K562 (cell line): ENCODE results near the gene BFSP2. TPM values are rescaled to one million over a fixed set of nuclear protein-coding genes. Genes with fewer than 3 reads are reported as not detected.
A peak's percentile ranks its signal among the peaks of the same experiment; 100 is the strongest.

Source experiments
- ATAC-seq: fragments of 200-7000 bp; cut with Tn5 transposase; 3 replicates; pipeline ENCODE4 v1.9.1; 2020; ENCODE audit warnings: moderate library complexity
- BruUV-seq: library from RNA; stranded (reverse); fragments of 400-500 nt; replicated peaks from 2 replicates; lab custom pipeline; 2021; lab: Mats Ljungman, UMichigan
- CTCF ChIA-PET: fragments of 300-600 bp; formaldehyde crosslinking; extraction: SDS; loops from one replicate; lab custom pipeline; 2021; ENCODE audit warnings: low intra/inter-chr PET ratio; lab: Yijun Ruan, JAX
- POLR2A ChIA-PET: fragments of 300-600, 350-650 bp; sonication (Branson Sonifier 250); formaldehyde crosslinking; extraction: SDS; loops from one replicate; lab custom pipeline; 2021; ENCODE audit warnings: antibody characterized with exemption, inconsistent platforms; lab: Yijun Ruan, JAX
- DNase-seq, 4 experiments: peaks; one replicate each; pipeline versions ENCODE4 v3.0.0 to v3.0.0-alpha.2; 2011 to 2018; ENCODE audit warnings: low spot score in 3 of 4, mixed read lengths in 3 of 4; ENCODE audit errors: extremely low read depth in 1 of 4
- FAIRE-seq: peaks from 2 replicates; lab custom pipeline; 2011; peaks lifted over from hg19 to GRCh38; lab: Jason Lieb, UNC
- H2AFZ ChIP-seq: 2 replicates; pipeline ENCODE4 v1.6.0; 2011; ENCODE audit warnings: low read depth, low read length, control low read depth, inconsistent platforms
- H3K27ac ChIP-seq: fragments of 200-600 bp; 3 replicates; pipeline ENCODE4 v1.8.0; 2011; ENCODE audit warnings: low read depth, mild to moderate bottlenecking, control low read depth, inconsistent platforms, low read length, moderate library complexity, mixed read lengths; ENCODE audit errors: extremely low read depth
- H3K27me3 ChIP-seq, 2 experiments: fragments of 300-600 bp in 1 of 2; 2 replicates in 1 of 2; 3 replicates in 1 of 2; pipeline versions ENCODE4 v1.6.0 to v1.8.0; 2011; ENCODE audit warnings: inconsistent platforms in 2 of 2, low read length in 2 of 2, mild to moderate bottlenecking in 1 of 2, mixed read lengths in 1 of 2, moderate library complexity in 1 of 2; ENCODE audit not compliant: control insufficient read depth in 2 of 2, insufficient read depth in 2 of 2
- H3K36me3 ChIP-seq: fragments of 300-600 bp; 3 replicates; pipeline ENCODE4 v1.8.0; 2011; ENCODE audit warnings: mild to moderate bottlenecking, low read length, inconsistent platforms; ENCODE audit not compliant: control insufficient read depth, insufficient read depth
- H3K4me1 ChIP-seq, 2 experiments: fragments of 200-600 bp in 1 of 2; replicated peaks in 1 of 2; 2 replicates in 1 of 2; 3 replicates in 1 of 2; pipeline versions ENCODE4 v1.5.1 to v1.8.0; 2011; ENCODE audit warnings: inconsistent platforms in 2 of 2, low read length in 2 of 2, mild to moderate bottlenecking in 1 of 2, mixed read lengths in 1 of 2, moderate library complexity in 1 of 2; ENCODE audit not compliant: control insufficient read depth in 2 of 2, insufficient read depth in 2 of 2
- H3K4me2 ChIP-seq: 2 replicates; pipeline ENCODE4 v1.6.1; 2011; ENCODE audit warnings: low read length, control low read depth, inconsistent platforms, mixed read lengths; ENCODE audit not compliant: insufficient read depth
- H3K4me3 ChIP-seq: fragments of 200-600 bp; sonication (generic), shearing (Covaris generic); 2 replicates; pipeline ENCODE4 v1.5.1; 2016; ENCODE audit warnings: control low read depth, inconsistent platforms
- H3K79me2 ChIP-seq: fragments of 200-600 bp; 3 replicates; pipeline ENCODE4 v1.8.0; 2011; ENCODE audit warnings: low read length, inconsistent platforms; ENCODE audit not compliant: control insufficient read depth, insufficient read depth
- H3K9ac ChIP-seq, 2 experiments: 2 replicates each; pipeline versions ENCODE4 v1.6.0 to v1.6.1; 2011; ENCODE audit warnings: low read depth in 2 of 2, low read length in 2 of 2, control low read depth in 1 of 2, inconsistent platforms in 1 of 2, mild to moderate bottlenecking in 1 of 2, mixed read lengths in 1 of 2; ENCODE audit not compliant: insufficient read depth in 1 of 2
- H3K9me1 ChIP-seq: one replicate; pipeline ENCODE4 v1.6.0; 2011; ENCODE audit warnings: inconsistent platforms, mild to moderate bottlenecking, low read length, moderate library complexity; ENCODE audit not compliant: control insufficient read depth, insufficient read depth
- H3K9me3 ChIP-seq: replicated peaks from 2 replicates; pipeline ENCODE4 v1.5.1; 2011; ENCODE audit warnings: low read depth, low read length, inconsistent platforms; ENCODE audit not compliant: control insufficient read depth, insufficient read depth
- H4K20me1 ChIP-seq: replicated peaks from 2 replicates; pipeline ENCODE4 v1.6.1; 2011; ENCODE audit warnings: low read length, inconsistent platforms, mixed read lengths; ENCODE audit not compliant: control insufficient read depth, insufficient read depth
- C11orf30 ChIP-seq: fragments of 450-650 bp; IDR thresholded peaks from 2 replicates; pipeline ENCODE4 v1.6.1; 2016; ENCODE audit warnings: low read depth, mild to moderate bottlenecking
- CEBPB ChIP-seq: fragments of 450-650 bp; IDR thresholded peaks from 2 replicates; pipeline ENCODE4 v1.6.1; 2016; ENCODE audit warnings: missing genetic modification characterization, missing compliant biosample characterization
- HNRNPUL1 ChIP-seq: fragments of 200-400 bp; formaldehyde crosslinking; IDR thresholded peaks from 2 replicates; pipeline ENCODE4 v1.6.1; 2017; ENCODE audit warnings: low read length
- MAFK ChIP-seq: IDR thresholded peaks from 2 replicates; pipeline ENCODE4 v1.6.1; 2011; ENCODE audit warnings: low read length, improper control_type of control experiment
- PURB ChIP-seq: sonication (generic); formaldehyde crosslinking; IDR thresholded peaks from 2 replicates; pipeline ENCODE4 v1.9.0; 2021; ENCODE audit warnings: low read depth, mild to moderate bottlenecking, missing genetic modification reagents
- SMARCE1 ChIP-seq: fragments of 450-650 bp; IDR thresholded peaks from 2 replicates; pipeline ENCODE4 v1.7.1; 2016; ENCODE audit warnings: mild to moderate bottlenecking
- ZNF316 ChIP-seq: fragments of 450-650 bp; IDR thresholded peaks from 2 replicates; pipeline ENCODE4 v1.6.1; 2016
- WGBS: fragments of 100-300 bp; shearing (Covaris generic); methylation state at CpG from one replicate; pipeline ENCODE4 v1.1.6; 2016; ENCODE audit warnings: low coverage, mixed read lengths; ENCODE audit not compliant: insufficient coverage; ENCODE audit errors: missing lambda C conversion rate; 5-methylcytosine and 5-hydroxymethylcytosine counted together
- in situ Hi-C: fragments of 300-500 bp; cut with MboI; formaldehyde crosslinking; loops from 4 replicates; pipeline ENCODE4 v1.15.0; 2018; ENCODE audit warnings: inconsistent platforms, mixed read lengths
- intact Hi-C: fragments of 100-400 bp; cut with micrococcal nuclease; formaldehyde crosslinking; loops from 2 replicates; pipeline ENCODE4 v1.14.2; 2022
- polyA plus RNA-seq, 8 experiments: library from polyadenylated mRNA; depleted of rRNA in 4 of 8; stranded (reverse) in 5 of 8; unstranded in 3 of 8; fragments of >200 nt; fragmentation: Nextera tagmentation in 2 of 8; fragmentation: Illumina TruSeq in 1 of 8; extraction: Ambion mirVana in 2 of 8; extraction: Trizol in 1 of 8; gene quantifications; 2 replicates each; pipeline versions ENCODE4 v1.2.1 to v1.2.3, GENCODE V29; 2011 to 2014; ENCODE audit warnings: inconsistent platforms in 1 of 8, missing spikeins in 1 of 8
- total RNA-seq, 7 experiments: library from RNA; depleted of rRNA in 6 of 7; stranded (reverse); fragments of >200 nt in 6 of 7; fragmentation: Illumina TruSeq in 2 of 7; extraction: Trizol in 2 of 7; gene quantifications; 2 replicates each; pipeline versions ENCODE4 v1.2.1 to v1.2.3, GENCODE V29; 2011 to 2021; ENCODE audit warnings: low replicate concordance in 1 of 7
- TF ChIP-seq, protein P1 (sequence below): fragments of 200-600 bp; sonication (generic); IDR thresholded peaks from one replicate; pipeline ENCODE4 v1.6.1; 2012; ENCODE audit warnings: mild to moderate bottlenecking, low read depth, low read length, inconsistent platforms
- TF ChIP-seq, protein P2 (sequence below): fragments of 250-450 bp; sonication (Bioruptor Pico); IDR thresholded peaks from 2 replicates; pipeline ENCODE4 v1.6.1; 2021; ENCODE audit warnings: mild to moderate bottlenecking

BFSP2 gene
- total and polyA plus RNA-seq, 9 of the 15 experiments (the other 6 are each of a cell fraction or from before 2014, with no cell fraction given), result not detected

DNA sequence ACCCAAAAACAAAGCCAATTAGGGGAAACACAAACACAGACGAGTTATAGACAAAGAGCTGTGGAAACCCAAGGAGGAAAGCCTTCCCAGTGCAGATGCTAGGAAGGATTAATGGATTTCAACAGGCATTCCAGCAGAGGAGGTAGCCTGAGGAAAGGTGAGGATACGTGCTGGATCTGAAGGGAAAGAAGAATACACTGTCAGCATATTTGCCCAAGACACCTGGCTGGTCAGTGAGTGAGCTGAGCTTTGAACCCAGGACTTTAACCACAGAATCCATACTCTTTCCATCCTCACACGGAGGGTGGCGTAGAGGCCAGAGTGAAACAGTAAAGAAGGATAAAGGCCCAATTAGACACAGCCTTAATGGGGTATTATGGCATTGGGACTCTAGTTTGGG is 9.1 kb upstream of the BFSP2 start:
- POLR2A ChIA-PET, result no interaction called here
- no peaks in the 10 kb centered on the region for H3K27me3 ChIP-seq
- TF ChIP-seq MAFK (0 out of 2 replicates have a peak, but pooled peaks have one; percentile 17), CEBPB (tag) (no peak), C11orf30 (peak; percentile 23; the same call in 1 of the 2 replicates), SMARCE1 (no peak), PURB (CRISPR knock-in tag) (no peak), ZNF316 (peak; percentile 35; the same call in 1 of the 2 replicates), HNRNPUL1 (no peak)
- TF ChIP-seq, protein P1, sequence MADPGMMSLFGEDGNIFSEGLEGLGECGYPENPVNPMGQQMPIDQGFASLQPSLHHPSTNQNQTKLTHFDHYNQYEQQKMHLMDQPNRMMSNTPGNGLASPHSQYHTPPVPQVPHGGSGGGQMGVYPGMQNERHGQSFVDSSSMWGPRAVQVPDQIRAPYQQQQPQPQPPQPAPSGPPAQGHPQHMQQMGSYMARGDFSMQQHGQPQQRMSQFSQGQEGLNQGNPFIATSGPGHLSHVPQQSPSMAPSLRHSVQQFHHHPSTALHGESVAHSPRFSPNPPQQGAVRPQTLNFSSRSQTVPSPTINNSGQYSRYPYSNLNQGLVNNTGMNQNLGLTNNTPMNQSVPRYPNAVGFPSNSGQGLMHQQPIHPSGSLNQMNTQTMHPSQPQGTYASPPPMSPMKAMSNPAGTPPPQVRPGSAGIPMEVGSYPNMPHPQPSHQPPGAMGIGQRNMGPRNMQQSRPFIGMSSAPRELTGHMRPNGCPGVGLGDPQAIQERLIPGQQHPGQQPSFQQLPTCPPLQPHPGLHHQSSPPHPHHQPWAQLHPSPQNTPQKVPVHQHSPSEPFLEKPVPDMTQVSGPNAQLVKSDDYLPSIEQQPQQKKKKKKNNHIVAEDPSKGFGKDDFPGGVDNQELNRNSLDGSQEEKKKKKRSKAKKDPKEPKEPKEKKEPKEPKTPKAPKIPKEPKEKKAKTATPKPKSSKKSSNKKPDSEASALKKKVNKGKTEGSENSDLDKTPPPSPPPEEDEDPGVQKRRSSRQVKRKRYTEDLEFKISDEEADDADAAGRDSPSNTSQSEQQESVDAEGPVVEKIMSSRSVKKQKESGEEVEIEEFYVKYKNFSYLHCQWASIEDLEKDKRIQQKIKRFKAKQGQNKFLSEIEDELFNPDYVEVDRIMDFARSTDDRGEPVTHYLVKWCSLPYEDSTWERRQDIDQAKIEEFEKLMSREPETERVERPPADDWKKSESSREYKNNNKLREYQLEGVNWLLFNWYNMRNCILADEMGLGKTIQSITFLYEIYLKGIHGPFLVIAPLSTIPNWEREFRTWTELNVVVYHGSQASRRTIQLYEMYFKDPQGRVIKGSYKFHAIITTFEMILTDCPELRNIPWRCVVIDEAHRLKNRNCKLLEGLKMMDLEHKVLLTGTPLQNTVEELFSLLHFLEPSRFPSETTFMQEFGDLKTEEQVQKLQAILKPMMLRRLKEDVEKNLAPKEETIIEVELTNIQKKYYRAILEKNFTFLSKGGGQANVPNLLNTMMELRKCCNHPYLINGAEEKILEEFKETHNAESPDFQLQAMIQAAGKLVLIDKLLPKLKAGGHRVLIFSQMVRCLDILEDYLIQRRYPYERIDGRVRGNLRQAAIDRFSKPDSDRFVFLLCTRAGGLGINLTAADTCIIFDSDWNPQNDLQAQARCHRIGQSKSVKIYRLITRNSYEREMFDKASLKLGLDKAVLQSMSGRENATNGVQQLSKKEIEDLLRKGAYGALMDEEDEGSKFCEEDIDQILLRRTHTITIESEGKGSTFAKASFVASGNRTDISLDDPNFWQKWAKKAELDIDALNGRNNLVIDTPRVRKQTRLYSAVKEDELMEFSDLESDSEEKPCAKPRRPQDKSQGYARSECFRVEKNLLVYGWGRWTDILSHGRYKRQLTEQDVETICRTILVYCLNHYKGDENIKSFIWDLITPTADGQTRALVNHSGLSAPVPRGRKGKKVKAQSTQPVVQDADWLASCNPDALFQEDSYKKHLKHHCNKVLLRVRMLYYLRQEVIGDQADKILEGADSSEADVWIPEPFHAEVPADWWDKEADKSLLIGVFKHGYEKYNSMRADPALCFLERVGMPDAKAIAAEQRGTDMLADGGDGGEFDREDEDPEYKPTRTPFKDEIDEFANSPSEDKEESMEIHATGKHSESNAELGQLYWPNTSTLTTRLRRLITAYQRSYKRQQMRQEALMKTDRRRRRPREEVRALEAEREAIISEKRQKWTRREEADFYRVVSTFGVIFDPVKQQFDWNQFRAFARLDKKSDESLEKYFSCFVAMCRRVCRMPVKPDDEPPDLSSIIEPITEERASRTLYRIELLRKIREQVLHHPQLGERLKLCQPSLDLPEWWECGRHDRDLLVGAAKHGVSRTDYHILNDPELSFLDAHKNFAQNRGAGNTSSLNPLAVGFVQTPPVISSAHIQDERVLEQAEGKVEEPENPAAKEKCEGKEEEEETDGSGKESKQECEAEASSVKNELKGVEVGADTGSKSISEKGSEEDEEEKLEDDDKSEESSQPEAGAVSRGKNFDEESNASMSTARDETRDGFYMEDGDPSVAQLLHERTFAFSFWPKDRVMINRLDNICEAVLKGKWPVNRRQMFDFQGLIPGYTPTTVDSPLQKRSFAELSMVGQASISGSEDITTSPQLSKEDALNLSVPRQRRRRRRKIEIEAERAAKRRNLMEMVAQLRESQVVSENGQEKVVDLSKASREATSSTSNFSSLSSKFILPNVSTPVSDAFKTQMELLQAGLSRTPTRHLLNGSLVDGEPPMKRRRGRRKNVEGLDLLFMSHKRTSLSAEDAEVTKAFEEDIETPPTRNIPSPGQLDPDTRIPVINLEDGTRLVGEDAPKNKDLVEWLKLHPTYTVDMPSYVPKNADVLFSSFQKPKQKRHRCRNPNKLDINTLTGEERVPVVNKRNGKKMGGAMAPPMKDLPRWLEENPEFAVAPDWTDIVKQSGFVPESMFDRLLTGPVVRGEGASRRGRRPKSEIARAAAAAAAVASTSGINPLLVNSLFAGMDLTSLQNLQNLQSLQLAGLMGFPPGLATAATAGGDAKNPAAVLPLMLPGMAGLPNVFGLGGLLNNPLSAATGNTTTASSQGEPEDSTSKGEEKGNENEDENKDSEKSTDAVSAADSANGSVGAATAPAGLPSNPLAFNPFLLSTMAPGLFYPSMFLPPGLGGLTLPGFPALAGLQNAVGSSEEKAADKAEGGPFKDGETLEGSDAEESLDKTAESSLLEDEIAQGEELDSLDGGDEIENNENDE, result no peak
- TF ChIP-seq, protein P2, sequence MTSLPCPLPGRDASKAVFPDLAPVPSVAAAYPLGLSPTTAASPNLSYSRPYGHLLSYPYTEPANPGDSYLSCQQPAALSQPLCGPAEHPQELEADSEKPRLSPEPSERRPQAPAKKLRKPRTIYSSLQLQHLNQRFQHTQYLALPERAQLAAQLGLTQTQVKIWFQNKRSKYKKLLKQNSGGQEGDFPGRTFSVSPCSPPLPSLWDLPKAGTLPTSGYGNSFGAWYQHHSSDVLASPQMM (CRISPR knock-in tag), result no peak
- TF ChIP-seq, all 486 proteins: peak for 3
- WGBS, result 34% methylated on average over 4 of the region's 4 CpGs
- FAIRE-seq (no peak), DNase-seq (no peak), ATAC-seq (no peak)
- intact Hi-C loops, result no loop called here
- in situ Hi-C loops, result loop anchor here (25.0 kb wide), 1 partner anchor 353 kb away; the partner anchor contains the start of gene TMEM108
- Histone ChIP-seq H3K9me1 (no peaks in the 10 kb centered on the region), H3K4me2 (no peak overlapping the region), H3K36me3 (no peaks in the 10 kb centered on the region), H3K27ac (no peak overlapping the region), H3K79me2 (no peaks in the 10 kb centered on the region), H3K4me1 (no peaks in the 10 kb centered on the region), H3K4me3 (no peak overlapping the region), H3K9me3 (no peaks in the 10 kb centered on the region), H3K9ac (no peak overlapping the region), H4K20me1 (no peaks in the 10 kb centered on the region; the same call in 1 of the 2 replicates), H2AFZ (no peak overlapping the region)
- no TSS peak for BruUV-seq
- CTCF ChIA-PET, result no interaction called here
